Natural killer cell (primary cell): ENCODE measurements around the gene BMP4. TPM values are rescaled to one million over a fixed set of nuclear protein-coding genes. Genes with fewer than 3 reads are reported as not detected.

Experiments
- ATAC-seq, 3 donors: fragments of 150-1000 bp in 2 of 3; fragments of 200-7000 bp in 1 of 3; cut with Tn5 transposase; 1 replicate in 1 of 3; 2 replicates in 2 of 3; pipeline ENCODE4 v1.10.0; 2021; ENCODE audit warnings: mild to moderate bottlenecking in 2 of 3, moderate library complexity in 2 of 3
- DNase-seq, 2 donors: peaks; one replicate each; pipeline versions ENCODE4 v3.0.0 to v3.0.0-alpha.2; 2013 to 2021; ENCODE audit warnings: mixed read lengths in 1 of 2
- H3K27ac ChIP-seq: one replicate; pipeline ENCODE4 v1.5.1; 2013; ENCODE audit warnings: mild to moderate bottlenecking, low read length
- H3K27me3 ChIP-seq: one replicate; pipeline ENCODE4 v1.6.1; 2013; ENCODE audit warnings: low read length; ENCODE audit not compliant: control insufficient read depth, insufficient read depth
- H3K36me3 ChIP-seq: one replicate; pipeline ENCODE4 v1.6.1; 2013; ENCODE audit warnings: low read length; ENCODE audit not compliant: control insufficient read depth, insufficient read depth
- H3K4me1 ChIP-seq: one replicate; pipeline ENCODE4 v1.6.1; 2013; ENCODE audit warnings: low read length; ENCODE audit not compliant: control insufficient read depth, insufficient read depth
- H3K4me3 ChIP-seq: one replicate; pipeline ENCODE4 v1.5.1; 2013; ENCODE audit warnings: low read length
- H3K9me3 ChIP-seq: one replicate; pipeline ENCODE4 v1.6.1; 2013; ENCODE audit warnings: low read length; ENCODE audit not compliant: control insufficient read depth, insufficient read depth
- H3K27ac Mint-ChIP-seq, 2 donors: one replicate each; pipeline ENCODE4 v1.8.0; 2022; ENCODE audit warnings: mild to moderate bottlenecking in 2 of 2, mixed read lengths in 2 of 2, moderate library complexity in 1 of 2
- H3K27me3 Mint-ChIP-seq, 2 donors: one replicate each; pipeline ENCODE4 v1.8.0; 2022; ENCODE audit warnings: low read depth in 2 of 2, mixed read lengths in 2 of 2
- H3K36me3 Mint-ChIP-seq: one replicate; pipeline ENCODE4 v1.8.0; 2022; ENCODE audit warnings: mixed read lengths
- H3K4me1 Mint-ChIP-seq, 2 donors: one replicate each; pipeline ENCODE4 v1.8.0; 2022; ENCODE audit warnings: mixed read lengths in 2 of 2
- H3K4me3 Mint-ChIP-seq: one replicate; pipeline ENCODE4 v1.8.0; 2022; ENCODE audit warnings: mild to moderate bottlenecking, moderate library complexity, mixed read lengths
- H3K9me3 Mint-ChIP-seq, 2 donors: one replicate each; pipeline ENCODE4 v1.8.0; 2022; ENCODE audit warnings: mixed read lengths in 2 of 2
- WGBS: methylation state at CpG from one replicate; pipeline ENCODE4 v1.1.7; 2013; ENCODE audit warnings: missing lambda C conversion rate; ENCODE audit not compliant: insufficient coverage; 5-methylcytosine and 5-hydroxymethylcytosine counted together
- intact Hi-C: fragments of 100-400 bp; cut with micrococcal nuclease; formaldehyde crosslinking; loops from one replicate; pipeline ENCODE4 v1.14.2; 2022
- total RNA-seq, 4 donors: library from RNA; stranded (reverse); fragments of 120-200 nt in 1 of 4; gene quantifications; one replicate each; pipeline versions ENCODE4 v1.2.3 to v1.2.4, GENCODE V29; 2013 to 2022
- TF ChIP-seq, protein P1 (sequence below): fragments of 200-600 bp; IDR thresholded peaks from one replicate; pipeline ENCODE4 v1.8.0; 2022; ENCODE audit warnings: antibody characterized with exemption

Gene BMP4
- under 1 TPM in 1 of 3 donors, not detected in 2; 0.45 TPM for total RNA-seq
- not detected for total RNA-seq (2013)

DNA sequence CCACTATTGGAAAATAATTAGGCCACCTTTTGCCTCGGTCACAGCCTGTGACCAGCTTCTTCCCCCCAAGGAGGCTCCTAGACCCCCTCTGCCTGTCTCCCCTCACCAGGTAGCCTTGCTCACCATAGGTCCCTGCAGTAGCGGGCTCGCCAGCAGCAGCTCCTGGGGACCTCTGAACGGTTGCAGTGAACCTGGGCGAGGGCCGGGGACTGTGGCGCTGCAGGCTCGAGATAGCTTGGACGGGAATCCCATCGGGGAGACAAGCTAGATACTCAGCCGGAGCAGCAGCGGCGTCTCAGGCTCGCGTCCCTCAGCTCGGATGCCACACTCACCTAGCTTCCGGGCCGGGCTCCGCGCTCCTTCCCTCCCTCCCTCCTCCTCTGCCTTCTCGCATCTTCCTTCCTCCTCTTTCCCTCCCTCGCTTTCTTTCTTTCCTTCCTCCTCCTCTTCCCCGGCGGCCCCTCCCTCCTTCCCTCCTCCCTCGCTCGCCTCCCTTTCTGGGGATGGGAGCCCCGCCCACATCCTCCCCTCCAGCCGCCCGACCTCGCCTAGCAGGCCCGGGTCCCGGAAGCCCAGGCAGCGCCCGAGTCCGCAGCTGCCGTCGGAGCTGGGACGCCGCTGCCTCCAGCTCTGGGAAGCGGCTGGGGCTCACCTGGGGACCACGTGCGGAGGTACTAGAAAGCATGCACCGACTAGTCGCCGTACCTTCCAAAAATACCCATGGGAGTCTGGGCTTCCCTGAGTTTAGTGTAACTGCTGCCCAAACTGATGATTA, at the start of gene BMP4:
BMP4 (minus strand) TSS at position 399 of the 775 bp plus-strand sequence. CDS start 4,603 bp downstream, outside the sequence.
- no peaks in the 10 kb centered on the region for H3K36me3 Mint-ChIP-seq
- no peaks in the 10 kb centered on the region for H3K36me3 ChIP-seq
- H3K4me1 Mint-ChIP-seq = peaks cover 0 to 14% of the 10 kb centered on the region in 2 donors
- WGBS = 2% methylated on average over 45 of the region's 45 CpGs
- no peak within 1 kb of the TSS for H3K27ac Mint-ChIP-seq
- no peaks in the 10 kb centered on the region for H3K9me3 Mint-ChIP-seq
- ATAC-seq (no peak), DNase-seq (peak in 1 of 2 donors; percentile 25)
- H3K4me3 Mint-ChIP-seq = peak within 1 kb of the TSS; percentile 25
- H3K9me3 ChIP-seq = no peaks in the 10 kb centered on the region
- no peak within 1 kb of the TSS for H3K4me3 ChIP-seq
- H3K27me3 ChIP-seq = peaks cover 29% of the 10 kb centered on the region
- TF ChIP-seq, protein P1, sequence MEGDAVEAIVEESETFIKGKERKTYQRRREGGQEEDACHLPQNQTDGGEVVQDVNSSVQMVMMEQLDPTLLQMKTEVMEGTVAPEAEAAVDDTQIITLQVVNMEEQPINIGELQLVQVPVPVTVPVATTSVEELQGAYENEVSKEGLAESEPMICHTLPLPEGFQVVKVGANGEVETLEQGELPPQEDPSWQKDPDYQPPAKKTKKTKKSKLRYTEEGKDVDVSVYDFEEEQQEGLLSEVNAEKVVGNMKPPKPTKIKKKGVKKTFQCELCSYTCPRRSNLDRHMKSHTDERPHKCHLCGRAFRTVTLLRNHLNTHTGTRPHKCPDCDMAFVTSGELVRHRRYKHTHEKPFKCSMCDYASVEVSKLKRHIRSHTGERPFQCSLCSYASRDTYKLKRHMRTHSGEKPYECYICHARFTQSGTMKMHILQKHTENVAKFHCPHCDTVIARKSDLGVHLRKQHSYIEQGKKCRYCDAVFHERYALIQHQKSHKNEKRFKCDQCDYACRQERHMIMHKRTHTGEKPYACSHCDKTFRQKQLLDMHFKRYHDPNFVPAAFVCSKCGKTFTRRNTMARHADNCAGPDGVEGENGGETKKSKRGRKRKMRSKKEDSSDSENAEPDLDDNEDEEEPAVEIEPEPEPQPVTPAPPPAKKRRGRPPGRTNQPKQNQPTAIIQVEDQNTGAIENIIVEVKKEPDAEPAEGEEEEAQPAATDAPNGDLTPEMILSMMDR = no peak
- peaks cover 23% of the 10 kb centered on the region for H3K4me1 ChIP-seq
- H3K27ac ChIP-seq = no peak within 1 kb of the TSS
- peaks cover 46 to 50% of the 10 kb centered on the region in 2 donors for H3K27me3 Mint-ChIP-seq
- intact Hi-C loops = no loop called here

- ATAC-seq (no peak), DNase-seq (no peak)
- 95% methylated on average over 2 of the region's 2 CpGs for WGBS
- Histone ChIP-seq H3K4me1 (no peaks in the 10 kb centered on the region), H3K4me3 (no peak overlapping the region), H3K36me3 (no peaks in the 10 kb centered on the region), H3K27ac (no peak overlapping the region), H3K9me3 (peaks cover 5% of the 10 kb centered on the region), H3K27me3 (no peaks in the 10 kb centered on the region)
- Mint-ChIP-seq H3K4me1 (no peaks in the 10 kb centered on the region), H3K9me3 (peaks cover 8 to 11% of the 10 kb centered on the region in 2 donors), H3K27ac (no peak overlapping the region), H3K4me3 (no peak overlapping the region), H3K36me3 (no peaks in the 10 kb centered on the region), H3K27me3 (no peaks in the 10 kb centered on the region)
- intact Hi-C loops = no loop called here
- TF ChIP-seq, protein P1 = no peak
These were observed 46.4 kb upstream of the BMP4 start for GRCh38 chr14:54003064-54003463.

DNA sequence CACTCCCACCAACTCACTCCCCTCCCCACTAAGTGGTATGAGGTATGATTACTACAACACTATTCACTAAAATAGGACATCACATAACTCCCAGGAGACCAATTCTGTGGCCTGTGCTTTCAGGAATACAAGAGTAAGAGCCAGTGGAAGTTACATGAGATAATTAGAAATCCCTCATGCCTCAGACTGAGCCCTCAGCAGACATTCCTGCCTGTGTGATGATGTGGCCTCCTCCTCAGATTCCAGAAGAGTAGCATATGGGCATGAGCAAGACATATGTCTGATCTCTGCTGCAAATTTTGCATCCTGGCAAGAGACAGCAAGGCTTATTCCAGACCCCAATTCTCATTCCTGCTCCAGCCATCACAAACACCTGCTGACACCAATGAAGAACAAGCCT, 46.0 kb upstream of the BMP4 start:
- DNase-seq = no peak
- Mint-ChIP-seq H3K36me3 (no peaks in the 10 kb centered on the region), H3K9me3 (peaks cover 5 to 11% of the 10 kb centered on the region in 2 donors), H3K4me3 (no peak overlapping the region), H3K27ac (no peak overlapping the region), H3K4me1 (no peaks in the 10 kb centered on the region), H3K27me3 (no peaks in the 10 kb centered on the region)
- H3K36me3 ChIP-seq = no peaks in the 10 kb centered on the region
- no peaks in the 10 kb centered on the region for H3K27me3 ChIP-seq
- ATAC-seq = no peak
- no peak overlapping the region for H3K4me3 ChIP-seq
- no peaks in the 10 kb centered on the region for H3K4me1 ChIP-seq
- peaks cover 5% of the 10 kb centered on the region for H3K9me3 ChIP-seq
- intact Hi-C loops = no loop called here
- H3K27ac ChIP-seq = no peak overlapping the region
- TF ChIP-seq, protein P1 = no peak
